Renal cortical epithelial cell (primary cell): Measurements from ENCODE around the gene SMARCAD1. TPM values are rescaled to one million over a fixed set of nuclear protein-coding genes. Genes with fewer than 3 reads are reported as not detected.
"Not testable (repeated sequence)": the region's sequence is repeated elsewhere in the genome, so short reads cannot be mapped to it uniquely, and the experiment has no call there.

ENCODE experiments used
- DNase-seq: peaks from one replicate; pipeline ENCODE4 v3.0.0-alpha.2; 2011; ENCODE audit warnings: low read depth
- total RNA-seq: library from RNA; depleted of rRNA; stranded (reverse); fragments of >200 nt; gene quantifications from 2 replicates; pipeline ENCODE4 v1.2.3, GENCODE V29; 2014

SMARCAD1 gene
- total RNA-seq, 1 donor from 2014 or later = 59.4 TPM

DNA sequence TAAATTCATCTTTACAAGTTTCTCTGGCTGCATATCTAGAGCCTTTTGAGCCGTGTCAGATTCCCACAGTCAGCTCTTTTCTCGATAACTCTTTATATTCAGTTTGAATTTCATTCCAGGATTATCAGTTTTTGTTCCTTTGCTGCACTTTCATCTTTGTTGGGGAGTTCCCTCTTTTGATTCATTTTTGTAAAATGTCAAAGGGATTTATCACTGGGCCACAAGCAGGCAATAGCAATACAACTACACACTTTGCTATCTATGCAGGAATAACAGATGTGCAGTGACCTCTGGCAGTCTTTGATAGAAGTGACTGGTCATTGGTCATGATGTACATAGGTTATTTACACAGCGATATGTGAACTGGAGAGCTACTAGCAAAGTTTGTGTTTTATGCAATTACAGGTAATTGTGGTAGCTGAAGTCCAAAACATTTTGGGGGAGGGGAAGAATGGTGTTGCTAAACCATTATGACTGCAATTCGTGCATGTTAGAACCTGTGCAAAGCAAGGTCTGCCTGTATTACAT lies 91.1 kb downstream of the SMARCAD1 start:
- DNase-seq = no peak

DNA sequence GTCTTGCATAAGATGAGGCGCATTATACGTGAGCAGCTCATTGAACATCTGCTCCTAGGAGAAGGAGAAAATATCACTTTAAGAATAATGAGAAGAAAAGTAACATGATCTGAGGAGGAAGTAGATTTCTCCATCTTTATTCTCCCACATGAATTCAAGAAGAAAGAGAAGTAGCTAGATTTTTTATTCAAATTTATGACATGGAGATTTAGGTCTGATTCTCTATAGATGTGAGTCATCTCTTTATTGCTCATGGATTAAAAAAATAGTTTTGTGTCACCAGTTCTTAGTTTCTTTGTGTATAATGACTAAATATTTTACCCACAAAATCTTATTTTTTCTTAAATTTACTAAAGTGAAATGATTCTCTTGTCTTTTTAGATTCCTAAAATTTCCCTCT lies 94.5 kb downstream of the SMARCAD1 start:
- no peak for DNase-seq

DNA sequence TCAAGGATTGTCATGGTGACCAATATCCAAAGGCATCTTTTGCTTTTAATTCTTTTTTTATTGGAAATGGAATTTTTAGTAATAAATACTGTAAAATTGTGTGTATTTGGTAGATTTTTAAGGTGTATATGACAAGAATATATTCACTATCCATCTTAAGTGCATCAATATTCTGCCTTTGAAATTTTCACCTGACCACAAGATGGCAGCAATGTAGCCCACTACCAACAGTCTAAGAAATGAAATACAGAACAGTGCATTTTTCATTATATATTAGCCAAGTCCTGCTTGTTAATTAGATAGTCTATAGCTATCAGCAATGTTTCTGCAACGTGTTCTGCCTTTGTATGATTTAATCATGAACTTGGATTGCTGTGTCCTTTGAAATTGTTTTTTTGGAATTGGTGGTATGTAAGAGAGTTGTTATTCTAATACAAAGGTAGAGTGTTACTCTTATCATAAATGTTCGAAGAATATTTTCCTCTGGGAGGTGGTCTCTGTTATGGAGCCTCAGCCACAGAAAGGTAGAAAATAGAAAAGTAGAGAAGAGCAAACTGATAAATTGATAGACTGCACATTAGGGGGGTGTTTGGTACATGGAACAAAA lies 96.8 kb downstream of the SMARCAD1 start:
- DNase-seq = peak; percentile 50

DNA sequence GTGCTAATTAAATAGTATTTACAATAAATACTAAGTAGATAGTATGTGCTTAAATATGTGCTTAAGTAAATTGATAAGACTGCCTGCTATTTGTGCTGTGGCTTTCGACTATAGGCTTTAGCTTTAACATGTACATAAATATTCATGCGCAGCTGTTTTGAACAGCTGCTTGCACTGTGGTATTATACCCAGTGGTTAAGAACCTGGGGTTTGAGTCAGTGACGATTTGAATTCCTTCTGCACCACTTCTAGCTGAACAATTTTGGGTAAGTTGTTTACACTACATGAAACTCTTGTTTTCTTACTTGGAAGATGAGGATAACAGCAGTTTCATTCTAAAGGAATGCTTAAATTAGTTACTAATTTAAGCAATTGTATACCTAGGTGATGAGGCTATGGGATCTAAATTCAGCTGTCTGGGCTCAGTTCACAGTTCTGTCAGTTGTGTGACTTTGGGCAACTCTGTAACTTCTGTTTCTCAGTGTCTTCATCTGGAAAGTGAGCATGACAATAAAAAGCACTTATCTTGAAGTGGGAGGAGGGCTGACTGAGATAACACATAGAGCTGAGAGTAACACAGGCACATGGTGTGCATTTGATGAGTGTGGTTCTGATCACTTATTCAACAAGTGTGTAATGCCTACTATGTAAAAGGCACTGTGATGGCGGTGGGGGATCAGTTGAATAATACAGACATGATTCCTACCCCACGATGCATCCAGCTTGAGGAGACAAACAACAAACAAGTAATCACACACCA lies 98.0 kb downstream of the SMARCAD1 start:
- peak; percentile 49 for DNase-seq

DNA sequence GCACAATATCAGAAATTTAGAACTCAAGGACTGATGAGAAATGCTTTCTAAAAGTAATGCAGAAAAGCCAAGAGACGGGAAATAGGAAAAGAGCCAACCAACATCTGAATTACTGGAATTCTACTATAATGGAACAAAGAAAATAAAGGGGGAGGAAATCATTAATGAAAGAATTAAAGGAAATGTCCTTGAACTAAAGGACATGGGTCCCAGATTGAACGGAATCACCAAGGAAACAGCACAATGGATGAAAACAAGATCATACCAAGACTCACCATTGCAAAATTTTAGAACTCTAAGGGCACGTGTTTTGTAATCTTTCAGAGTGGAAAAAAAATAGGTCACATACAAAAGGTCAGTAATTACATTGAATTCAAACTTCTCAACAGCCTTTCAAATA lies 99.0 kb downstream of the SMARCAD1 start:
- peak; percentile 33 for DNase-seq

DNA sequence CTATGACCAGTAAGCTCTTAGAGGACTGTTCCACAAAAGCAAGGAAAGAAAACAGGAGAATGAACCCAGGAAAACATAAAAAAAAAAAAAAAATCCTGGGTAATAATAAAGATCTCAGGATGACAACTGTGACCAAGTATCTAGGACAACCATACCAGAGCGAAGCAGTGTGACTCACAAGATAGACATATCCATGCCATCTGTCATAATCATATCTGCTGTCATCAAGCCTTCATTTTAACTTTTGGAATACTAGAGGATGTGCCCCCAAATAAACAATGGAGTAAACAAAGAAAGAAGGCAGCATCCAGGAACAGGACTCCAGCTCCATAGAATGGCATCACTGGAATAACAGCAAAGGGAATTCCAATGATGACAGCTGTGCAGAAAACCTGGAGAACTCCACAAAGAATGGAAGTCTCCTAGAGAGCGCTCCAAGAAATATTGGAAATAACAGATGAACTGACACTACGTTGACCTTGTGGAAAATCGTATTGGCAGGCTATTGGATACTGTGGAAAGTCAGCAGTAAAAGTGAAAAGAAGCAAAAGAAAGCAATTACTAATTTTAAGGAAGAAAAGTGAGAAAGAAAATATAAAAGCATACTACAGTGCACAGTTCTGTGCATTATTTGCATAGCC lies 99.7 kb downstream of the SMARCAD1 start:
- DNase-seq = no peak

DNA sequence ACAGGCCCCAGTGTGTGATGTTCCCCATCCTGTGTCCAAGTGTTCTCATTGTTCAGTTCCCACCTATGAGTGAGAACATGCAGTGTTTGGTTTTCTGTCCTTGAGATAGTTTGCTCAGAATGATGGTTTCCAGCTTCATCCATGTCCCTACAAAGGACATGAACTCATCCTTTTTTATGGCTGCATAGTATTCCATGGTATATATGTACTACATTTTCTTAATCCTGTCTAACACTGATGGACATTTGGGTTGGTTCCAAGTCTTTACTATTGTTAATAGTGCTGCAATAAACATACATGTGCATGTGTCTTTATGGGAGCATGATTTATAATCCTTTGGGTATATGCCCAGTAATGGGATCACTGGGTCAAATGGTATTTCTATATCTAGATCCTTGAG lies 112.3 kb downstream of the SMARCAD1 start:
- not testable (repeated sequence) for DNase-seq

DNA sequence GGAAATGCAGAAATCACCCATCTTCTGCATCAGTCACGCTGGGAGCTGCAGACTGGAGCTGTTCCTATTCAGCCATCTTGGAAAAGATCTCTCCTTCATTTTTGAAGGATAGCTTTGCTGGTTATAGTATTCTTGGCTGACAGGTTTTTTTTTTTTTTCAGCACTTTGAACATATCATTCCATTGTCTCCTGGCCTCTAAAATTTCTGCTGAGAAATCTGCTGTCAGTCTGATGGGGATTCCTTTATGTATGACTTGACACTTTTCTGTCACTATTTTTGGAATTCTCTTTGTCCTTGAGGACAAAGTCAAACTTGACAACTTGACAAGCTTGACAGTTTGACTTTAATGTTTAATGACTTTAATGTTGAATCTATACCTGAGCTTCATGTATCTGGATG lies 118.2 kb downstream of the SMARCAD1 start:
- no peak for DNase-seq

DNA sequence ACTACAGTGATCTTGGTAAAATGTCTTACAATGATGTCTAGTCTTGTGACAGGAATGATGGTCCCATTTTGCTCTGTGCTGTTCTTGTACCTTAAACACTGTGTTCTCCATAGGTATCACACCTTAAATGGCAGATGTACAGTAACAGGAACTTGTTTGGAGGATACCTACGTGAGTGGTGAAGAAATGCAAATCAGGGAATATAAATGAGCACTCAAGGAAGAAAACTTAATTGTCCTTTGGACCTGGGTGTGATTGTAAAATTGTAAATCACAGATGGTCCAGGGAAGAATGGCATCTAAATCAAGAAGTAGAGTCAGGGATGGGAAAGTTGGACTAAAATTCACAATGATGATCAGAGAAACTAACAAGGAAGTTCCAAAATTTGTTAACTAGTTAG lies 122.3 kb downstream of the SMARCAD1 start:
- DNase-seq = no peak

DNA sequence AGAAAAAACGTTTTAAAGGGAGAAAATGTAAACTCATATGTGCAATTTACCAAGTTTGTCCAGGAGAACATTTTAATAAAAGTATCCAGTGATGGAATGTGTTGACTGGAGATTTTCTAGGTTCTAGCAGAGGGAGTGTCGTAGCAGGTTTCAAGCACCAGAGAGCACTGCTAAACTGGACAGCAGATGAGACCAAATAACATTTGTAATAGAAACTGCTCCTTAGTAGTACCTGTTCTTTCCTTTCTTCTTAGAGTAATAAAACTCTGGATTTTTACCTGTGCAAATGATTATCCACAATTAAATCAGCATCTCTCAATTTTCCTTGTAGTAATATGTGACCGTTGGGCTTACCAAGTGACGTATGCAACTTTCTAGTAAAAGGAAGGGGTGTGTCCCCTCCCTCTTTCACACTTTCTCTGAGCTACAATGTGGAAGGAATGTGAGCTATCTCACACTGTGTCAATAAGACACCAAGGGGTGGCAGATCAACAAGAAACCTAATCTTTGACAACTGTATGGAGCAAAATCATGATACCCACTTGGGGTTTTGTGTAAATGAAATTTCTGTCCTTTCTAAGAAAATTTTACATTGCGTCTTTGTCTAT lies 125.4 kb downstream of the SMARCAD1 start:
- DNase-seq = peak; percentile 3

DNA sequence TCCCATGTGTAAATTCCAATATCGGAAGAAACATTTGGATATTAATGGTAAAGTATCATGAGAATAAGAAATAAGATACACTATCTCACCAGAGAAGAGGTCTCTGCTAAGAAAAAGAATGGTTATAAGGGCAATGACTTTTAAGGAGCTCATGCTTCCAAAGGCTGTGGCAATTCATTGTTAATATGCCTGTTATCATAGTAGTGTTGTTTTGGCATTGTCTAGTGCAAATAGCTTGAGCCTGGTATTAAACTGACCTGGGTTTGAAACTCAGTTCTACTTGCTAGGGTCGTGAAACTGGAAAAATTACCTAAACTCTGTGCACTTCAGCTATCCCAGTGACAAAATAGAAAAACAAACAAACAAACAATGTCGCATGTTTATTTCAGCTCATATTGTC lies 126.2 kb downstream of the SMARCAD1 start:
- no peak for DNase-seq

DNA sequence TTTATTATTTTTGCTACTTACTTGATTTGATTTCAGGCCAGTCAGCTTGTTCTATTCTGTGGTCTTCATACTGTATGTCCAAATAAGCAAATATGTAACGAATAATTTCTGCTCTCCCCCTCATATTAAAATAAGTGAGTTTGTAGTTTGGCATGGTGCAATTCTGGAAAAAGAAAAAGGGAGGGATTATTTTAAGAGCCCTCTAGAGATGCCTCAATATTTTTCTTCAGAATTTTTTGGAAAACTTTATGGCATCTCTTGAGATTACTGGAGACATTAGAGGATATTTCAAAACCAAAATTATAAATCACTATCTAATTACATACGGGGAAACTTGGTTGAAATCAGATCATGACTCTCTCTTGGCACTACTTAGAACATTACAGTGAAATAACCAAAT lies 126.8 kb downstream of the SMARCAD1 start:
- DNase-seq = no peak

DNA sequence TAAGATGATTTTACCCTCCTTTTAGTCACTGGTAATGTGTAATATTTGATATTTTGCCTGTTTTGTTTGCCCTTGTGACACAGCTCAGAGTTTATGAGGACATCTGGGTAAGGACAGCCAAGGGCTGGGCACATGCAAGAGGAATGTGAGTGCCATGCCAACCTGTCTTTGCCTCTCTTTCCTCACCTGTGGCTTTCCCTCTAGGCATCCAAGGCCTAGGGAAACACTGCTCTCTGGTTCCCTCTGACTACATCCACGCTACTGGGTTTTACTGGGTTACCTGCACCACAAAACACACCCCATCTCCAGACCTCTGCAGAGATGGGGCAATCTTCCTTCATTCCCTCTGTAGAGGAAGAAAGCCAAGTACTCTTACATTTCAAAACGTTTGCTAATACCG lies 127.3 kb downstream of the SMARCAD1 start:
- DNase-seq = no peak

DNA sequence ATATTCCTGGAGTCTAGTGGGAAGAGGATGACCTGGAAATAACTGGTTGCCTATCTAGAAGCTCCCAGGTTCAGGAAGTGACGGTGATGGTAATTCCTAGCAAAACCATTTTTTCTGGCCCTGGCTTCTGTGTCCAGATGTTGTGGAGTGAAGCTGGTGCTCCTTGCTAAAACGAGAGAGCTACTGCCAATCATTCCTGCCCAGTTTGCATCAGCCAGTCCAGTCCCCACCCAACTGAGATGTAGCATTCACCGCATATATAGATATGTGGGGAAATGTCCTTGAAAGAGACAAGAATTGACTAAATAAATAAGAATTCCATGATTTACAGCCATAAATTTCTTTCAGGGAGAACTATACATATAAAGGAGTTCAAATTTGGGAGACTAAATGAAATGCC lies 128.6 kb downstream of the SMARCAD1 start:
- no peak for DNase-seq

DNA sequence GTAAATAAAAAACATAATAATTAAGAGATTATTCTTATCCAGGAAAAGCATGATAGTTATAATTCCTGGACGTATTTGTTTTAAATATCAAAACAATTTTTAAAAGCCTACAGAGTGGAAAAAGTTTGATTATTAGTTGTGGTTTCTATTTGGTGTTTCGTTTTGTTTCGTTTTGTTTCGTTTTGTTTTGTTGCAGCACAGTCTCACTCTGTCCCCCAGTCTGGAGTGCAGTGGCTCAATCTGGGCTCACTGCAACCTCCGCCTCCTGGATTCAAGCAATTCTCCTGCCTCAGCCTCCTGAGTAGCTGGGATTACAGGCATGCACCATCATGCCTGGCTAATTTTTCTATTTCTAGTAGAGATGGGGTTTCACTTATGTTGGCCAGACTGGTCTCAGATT lies 129.1 kb downstream of the SMARCAD1 start:
- DNase-seq = not testable (repeated sequence)

DNA sequence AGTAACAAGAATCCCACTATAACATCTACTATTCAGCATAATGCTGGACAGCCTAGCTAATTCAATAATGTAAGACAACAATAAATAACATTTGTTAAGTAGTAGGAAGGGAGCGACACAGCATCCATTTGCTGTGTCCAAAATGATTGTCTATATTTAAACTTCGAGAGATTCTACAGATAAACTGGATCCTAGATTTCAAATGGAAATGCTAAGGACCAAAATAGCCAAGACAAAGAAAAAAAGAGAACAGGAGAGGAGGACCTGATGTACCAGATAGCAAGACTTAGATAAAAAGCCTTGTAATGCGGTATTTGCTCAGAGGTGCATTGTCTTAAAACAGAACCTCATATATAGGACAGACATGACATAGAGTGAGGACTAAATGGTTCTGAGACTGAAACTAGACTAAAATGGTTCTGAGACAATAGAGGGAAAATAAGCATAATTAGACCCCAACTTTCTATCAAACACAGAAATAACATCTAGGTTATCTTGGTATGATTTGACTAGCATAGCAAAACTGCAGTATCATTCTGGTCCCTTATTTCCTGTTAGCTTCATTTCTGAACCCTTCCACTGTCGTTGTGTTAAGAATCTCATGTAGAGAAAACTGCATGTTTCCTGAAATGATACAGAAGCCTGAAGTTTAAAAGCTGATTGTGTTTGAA lies 131.2 kb downstream of the SMARCAD1 start:
- no peak for DNase-seq

DNA sequence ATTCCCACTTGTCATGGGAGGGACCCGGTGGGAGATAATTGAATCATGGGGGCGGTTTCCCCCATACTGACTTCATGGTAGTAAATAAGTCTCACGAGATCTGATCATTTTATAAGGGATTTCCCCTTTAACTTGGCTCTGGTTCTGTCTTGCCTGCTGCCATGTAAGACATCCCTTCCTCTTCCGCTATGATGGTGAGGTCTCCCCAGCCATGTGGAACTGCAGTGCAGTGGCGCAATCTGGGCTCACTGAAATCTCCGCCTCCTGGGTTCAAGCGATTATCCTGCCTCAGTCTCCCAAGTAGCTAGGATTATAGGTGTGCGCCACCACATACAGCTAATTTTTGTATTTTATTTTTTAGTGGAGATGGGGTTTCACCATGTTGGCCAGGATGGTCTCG lies 132.1 kb downstream of the SMARCAD1 start:
- DNase-seq = no peak

Other genes with a start within 250 kb of the SMARCAD1 start
- gene HPGDS, start 135.0 kb downstream of the SMARCAD1 start, total RNA-seq = not detected in 2 replicates
- gene PDLIM5, start 244.1 kb downstream of the SMARCAD1 start, total RNA-seq = 58.0 and 96.0 TPM in 2 replicates